HG02759 (cell line): ENCODE measurements around the gene CHAF1A.

Source experiments
- ATAC-seq: cut with Tn5 transposase; IDR thresholded peaks from one replicate; pipeline ENCODE4 v1.9.1; 2021; ENCODE audit warnings: mild to moderate bottlenecking, moderate library complexity; ENCODE audit not compliant: unreplicated experiment

The CHAF1A gene

GRCh38 chr19:4487572-4487971, 85.1 kb downstream of the CHAF1A start:
- no peak for ATAC-seq

- no peak for ATAC-seq
Observed at GRCh38 chr19:4488496-4488895, 86.1 kb downstream of the CHAF1A start.

GRCh38 chr19:4491446-4491845, 89.0 kb downstream of the CHAF1A start:
- ATAC-seq: no peak

DNA sequence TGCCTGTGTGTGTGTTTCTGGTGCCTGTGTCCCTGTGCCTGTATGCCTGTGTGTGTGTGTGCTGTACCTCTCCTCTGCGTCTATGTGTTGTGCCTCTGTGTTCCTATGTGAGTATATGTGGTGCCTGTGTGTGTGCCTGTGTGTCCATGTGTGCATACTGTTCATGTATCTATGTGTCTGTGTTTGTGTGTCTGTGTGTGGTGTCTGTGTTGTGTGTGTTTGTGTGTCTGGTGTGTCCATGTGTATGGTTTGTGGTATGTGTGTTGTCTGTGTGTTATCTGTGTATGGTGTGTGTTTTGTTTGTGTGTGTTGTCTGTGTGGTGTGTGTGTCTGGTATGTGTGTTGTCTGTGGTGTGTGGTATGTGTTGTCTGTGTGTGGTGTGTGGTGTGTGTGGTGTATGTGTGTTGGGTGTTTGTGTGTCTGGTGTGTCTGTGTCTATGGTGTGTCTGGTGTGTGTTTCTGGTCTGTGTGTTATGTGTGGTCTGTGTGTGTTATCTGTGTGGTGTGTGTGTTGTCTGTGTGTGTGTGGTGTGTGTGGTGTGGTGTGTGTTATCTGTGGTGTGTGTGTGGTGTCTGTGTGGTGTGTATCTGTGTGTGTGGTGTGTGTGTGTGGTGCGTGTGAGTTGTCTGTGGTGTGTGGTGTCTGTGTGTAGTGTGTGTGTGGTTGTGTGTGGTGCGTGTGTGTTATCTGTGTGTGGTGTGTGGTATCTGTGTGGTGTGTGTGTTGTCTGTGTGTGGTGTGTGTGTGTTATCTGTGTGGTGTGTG, 90.1 kb downstream of the CHAF1A start:
- ATAC-seq: no peak
